OCI-LY1 (cell line): Measurements from ENCODE around the gene DNAH17.

ENCODE experiments used
- EZH2 ChIP-seq: fragments of 200-600 bp; sonication (generic), shearing (Covaris generic); IDR thresholded peaks from 2 replicates; pipeline ENCODE4 v1.8.0; 2017; ENCODE audit warnings: borderline replicate concordance, mixed run types, mild to moderate bottlenecking, antibody characterized with exemption, low read length, moderate library complexity, mixed read lengths
- TF ChIP-seq, protein P1 (sequence below): fragments of 200-600 bp; sonication (generic), shearing (Covaris generic); IDR thresholded peaks from 2 replicates; pipeline ENCODE4 v1.5.1; 2017; ENCODE audit warnings: mild to moderate bottlenecking, antibody characterized with exemption, low read length, moderate library complexity, mixed read lengths

DNA sequence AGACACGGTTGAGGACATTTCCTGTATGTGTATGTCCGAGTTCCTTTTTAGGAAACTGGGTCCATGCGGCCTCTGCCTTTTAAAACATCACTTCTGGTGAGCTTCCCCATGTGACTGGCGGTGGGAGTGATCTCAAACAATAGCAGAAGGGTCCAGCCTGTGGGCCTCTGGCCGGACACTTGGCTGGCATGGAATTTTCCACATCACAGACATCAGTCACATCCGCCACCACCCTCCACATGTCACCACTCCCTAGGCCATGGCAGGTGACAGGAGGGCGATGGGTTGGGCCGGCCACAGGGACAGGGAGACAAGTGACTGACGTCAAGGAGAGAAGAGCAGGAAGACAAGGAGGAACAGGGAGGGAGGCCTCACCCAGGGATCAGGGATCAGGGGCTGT lies 83.7 kb downstream of the DNAH17 start:
- TF ChIP-seq, protein P1, sequence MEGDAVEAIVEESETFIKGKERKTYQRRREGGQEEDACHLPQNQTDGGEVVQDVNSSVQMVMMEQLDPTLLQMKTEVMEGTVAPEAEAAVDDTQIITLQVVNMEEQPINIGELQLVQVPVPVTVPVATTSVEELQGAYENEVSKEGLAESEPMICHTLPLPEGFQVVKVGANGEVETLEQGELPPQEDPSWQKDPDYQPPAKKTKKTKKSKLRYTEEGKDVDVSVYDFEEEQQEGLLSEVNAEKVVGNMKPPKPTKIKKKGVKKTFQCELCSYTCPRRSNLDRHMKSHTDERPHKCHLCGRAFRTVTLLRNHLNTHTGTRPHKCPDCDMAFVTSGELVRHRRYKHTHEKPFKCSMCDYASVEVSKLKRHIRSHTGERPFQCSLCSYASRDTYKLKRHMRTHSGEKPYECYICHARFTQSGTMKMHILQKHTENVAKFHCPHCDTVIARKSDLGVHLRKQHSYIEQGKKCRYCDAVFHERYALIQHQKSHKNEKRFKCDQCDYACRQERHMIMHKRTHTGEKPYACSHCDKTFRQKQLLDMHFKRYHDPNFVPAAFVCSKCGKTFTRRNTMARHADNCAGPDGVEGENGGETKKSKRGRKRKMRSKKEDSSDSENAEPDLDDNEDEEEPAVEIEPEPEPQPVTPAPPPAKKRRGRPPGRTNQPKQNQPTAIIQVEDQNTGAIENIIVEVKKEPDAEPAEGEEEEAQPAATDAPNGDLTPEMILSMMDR, result no peak
- TF ChIP-seq EZH2, result no peak
